ENCODE results near the gene PHF12. TPM values are rescaled to one million over a fixed set of nuclear protein-coding genes. Genes with fewer than 3 reads are reported as not detected.

Gene PHF12
- total RNA-seq, 6 donors from 2014 or later = 38.8 to 103 (median 62.7) TPM

DNA sequence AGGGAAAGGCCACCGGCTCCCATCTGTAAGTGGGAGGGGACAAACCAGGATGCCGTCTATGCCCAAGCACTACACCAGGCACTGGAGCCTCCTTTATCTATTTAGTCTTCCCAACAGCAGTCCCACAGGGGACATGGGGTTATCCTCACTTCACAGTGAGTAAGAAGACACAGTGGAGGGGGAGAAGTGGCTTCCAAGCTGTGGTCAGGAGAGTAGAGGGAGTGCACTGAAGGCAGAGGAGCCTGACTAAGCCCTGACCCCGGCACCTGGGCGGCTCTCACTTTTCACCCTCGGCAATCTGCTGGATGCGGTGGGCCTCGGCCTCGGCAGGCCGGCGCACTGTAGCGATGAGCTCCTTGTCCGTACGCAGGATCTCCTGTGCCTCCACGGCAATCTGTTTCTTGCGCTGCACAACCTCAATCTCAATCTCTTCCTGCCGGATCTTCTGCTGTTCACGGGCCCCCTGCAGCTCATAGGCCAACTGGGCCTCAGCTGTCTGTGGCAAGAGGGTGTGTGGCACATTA, 69.7 kb downstream of the PHF12 start:
- H3K27me3 ChIP-seq = no peaks in the 10 kb centered on the region
- no peak for ATAC-seq (ENCODE audit: low FRiP score in 2 of 2)
- 96 to 98% methylated on average over 15 to 17 of the region's 17 CpGs for WGBS, 2 donors

DNA sequence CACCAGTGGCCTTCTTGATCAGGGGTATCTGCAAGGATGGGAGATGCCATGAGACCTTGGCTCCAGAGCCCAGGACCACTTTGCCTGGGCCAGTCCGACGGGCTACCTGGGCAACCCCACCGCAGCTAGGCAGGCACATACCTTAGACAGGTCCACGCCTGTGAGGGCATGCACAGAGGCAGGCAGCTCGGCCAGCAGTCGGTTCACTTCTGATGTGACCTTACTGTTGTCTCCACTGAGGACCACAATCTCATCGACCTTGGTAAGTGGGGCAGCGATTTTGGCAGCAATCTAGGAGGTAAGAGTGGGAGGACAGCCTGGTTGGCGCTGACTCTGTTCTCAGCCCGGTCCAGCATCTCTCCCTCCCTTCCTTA, 70.8 kb downstream of the PHF12 start:
- ATAC-seq (ENCODE audit: low FRiP score in 2 of 2) = no peak
- Histone ChIP-seq H3K27ac (no peak overlapping the region), H3K27me3 (no peaks in the 10 kb centered on the region), H3K36me3 (peaks cover 35 to 78% (median 69%) of the 10 kb centered on the region in 4 donors), H3K4me1 (no peaks in the 10 kb centered on the region), H3K4me3 (no peak overlapping the region), H3K9me3 (no peaks in the 10 kb centered on the region)
- TF ChIP-seq POLR2A (IDR thresholded peaks at IDR 0.05) (no peak), EP300 (IDR thresholded peaks at IDR 0.05) (no peak), POLR2AphosphoS5 (IDR thresholded peaks at IDR 0.05) (no peak)
- TF ChIP-seq, protein P1, sequence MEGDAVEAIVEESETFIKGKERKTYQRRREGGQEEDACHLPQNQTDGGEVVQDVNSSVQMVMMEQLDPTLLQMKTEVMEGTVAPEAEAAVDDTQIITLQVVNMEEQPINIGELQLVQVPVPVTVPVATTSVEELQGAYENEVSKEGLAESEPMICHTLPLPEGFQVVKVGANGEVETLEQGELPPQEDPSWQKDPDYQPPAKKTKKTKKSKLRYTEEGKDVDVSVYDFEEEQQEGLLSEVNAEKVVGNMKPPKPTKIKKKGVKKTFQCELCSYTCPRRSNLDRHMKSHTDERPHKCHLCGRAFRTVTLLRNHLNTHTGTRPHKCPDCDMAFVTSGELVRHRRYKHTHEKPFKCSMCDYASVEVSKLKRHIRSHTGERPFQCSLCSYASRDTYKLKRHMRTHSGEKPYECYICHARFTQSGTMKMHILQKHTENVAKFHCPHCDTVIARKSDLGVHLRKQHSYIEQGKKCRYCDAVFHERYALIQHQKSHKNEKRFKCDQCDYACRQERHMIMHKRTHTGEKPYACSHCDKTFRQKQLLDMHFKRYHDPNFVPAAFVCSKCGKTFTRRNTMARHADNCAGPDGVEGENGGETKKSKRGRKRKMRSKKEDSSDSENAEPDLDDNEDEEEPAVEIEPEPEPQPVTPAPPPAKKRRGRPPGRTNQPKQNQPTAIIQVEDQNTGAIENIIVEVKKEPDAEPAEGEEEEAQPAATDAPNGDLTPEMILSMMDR (IDR thresholded peaks at IDR 0.05) = no peak
- 92 to 96% methylated on average over 8 to 10 of the region's 10 CpGs for WGBS, 2 donors
- peak in 1 of 2 donors; percentile 40 for DNase-seq

More for the DNA sequence above, 69.7 kb downstream of the PHF12 start:
- no peak overlapping the region for H3K4me3 ChIP-seq
- TF ChIP-seq POLR2AphosphoS5 (IDR thresholded peaks at IDR 0.05) = no peak
- TF ChIP-seq POLR2A (IDR thresholded peaks at IDR 0.05) = no peak
- TF ChIP-seq, protein P1 (IDR thresholded peaks at IDR 0.05) = no peak
- TF ChIP-seq EP300 (IDR thresholded peaks at IDR 0.05) = no peak
- peak in 1 of 2 donors; percentile 69 for DNase-seq
- no peaks in the 10 kb centered on the region for H3K9me3 ChIP-seq
- H3K36me3 ChIP-seq = peaks cover 39 to 89% (median 78%) of the 10 kb centered on the region in 4 donors
- H3K4me1 ChIP-seq = no peaks in the 10 kb centered on the region
- no peak overlapping the region for H3K27ac ChIP-seq

DNA sequence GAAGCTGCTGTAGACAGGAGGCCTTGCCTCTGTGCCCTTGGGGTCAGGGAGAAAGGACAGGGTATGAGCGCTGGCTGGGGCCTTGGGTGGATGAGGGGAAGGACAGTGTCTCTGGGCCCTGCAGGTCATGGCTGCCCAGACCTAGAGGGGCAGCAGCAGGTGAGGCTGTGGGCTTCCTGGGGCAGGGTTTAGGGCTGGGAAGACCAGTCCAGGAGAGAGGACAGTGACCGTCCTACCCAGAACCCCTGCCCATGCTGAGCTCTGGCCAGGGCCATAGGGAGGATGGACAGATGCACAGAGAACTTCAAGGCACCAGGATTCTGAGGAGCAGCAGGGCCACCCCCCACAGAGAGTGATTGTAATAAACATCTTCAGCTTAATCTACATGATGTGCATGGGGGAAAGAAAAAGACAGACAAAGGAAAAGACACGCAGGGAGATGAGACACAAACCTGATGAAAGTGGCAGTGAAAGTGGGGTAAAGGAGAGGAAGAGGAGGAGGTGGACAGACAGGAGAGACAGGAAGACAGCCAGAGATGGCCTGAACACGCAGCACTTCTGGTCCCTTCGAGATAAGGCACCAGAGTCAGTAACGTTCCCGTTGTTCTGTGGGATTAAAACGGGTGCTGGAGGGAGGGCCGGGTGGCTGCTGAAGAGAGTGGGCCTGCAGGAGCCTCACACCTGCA, 71.3 kb downstream of the PHF12 start:
- ATAC-seq (ENCODE audit: low FRiP score in 2 of 2) (no peak), DNase-seq (no peak)
- H3K9me3 ChIP-seq = no peaks in the 10 kb centered on the region
- 69 to 80% methylated on average over 8 to 9 of the region's 9 CpGs for WGBS, 2 donors
- TF ChIP-seq POLR2AphosphoS5 (IDR thresholded peaks at IDR 0.05) (no peak), POLR2A (IDR thresholded peaks at IDR 0.05) (no peak), EP300 (IDR thresholded peaks at IDR 0.05) (no peak)
- TF ChIP-seq, protein P1 (IDR thresholded peaks at IDR 0.05) = no peak
- H3K36me3 ChIP-seq = peaks cover 29 to 73% (median 63%) of the 10 kb centered on the region in 4 donors
- H3K4me1 ChIP-seq = no peaks in the 10 kb centered on the region
- no peak overlapping the region for H3K27ac ChIP-seq
- H3K4me3 ChIP-seq = no peak overlapping the region
- H3K27me3 ChIP-seq = no peaks in the 10 kb centered on the region

DNA sequence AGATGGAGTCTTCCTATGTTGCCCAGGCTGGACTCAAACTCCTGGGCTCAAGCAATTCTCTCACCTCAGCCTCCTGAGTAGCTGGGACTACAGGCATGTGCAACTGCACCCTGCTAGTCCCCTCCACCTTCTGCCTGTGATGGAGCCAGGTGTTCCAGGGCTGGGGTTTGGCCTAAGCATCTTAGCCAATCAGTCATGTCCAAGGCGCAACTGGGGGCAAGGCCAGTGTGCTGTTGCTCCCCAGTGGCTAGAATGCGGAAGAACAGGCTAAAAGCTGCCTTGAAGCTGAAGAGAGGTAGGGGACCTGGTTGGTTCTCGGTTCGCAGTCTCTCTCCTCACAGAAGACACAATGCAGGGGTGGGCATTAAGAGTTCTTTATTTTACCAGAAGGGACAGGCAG, 72.3 kb downstream of the PHF12 start:
- Histone ChIP-seq H3K36me3 (peaks cover 29 to 62% (median 53%) of the 10 kb centered on the region in 4 donors), H3K27ac (no peak overlapping the region), H3K4me1 (no peaks in the 10 kb centered on the region), H3K27me3 (no peaks in the 10 kb centered on the region), H3K9me3 (no peaks in the 10 kb centered on the region), H3K4me3 (no peak overlapping the region)
- 78 to 86% methylated on average over 4 of the region's 4 CpGs for WGBS, 2 donors
- no peak for ATAC-seq (ENCODE audit: low FRiP score in 2 of 2)
- TF ChIP-seq EP300 (IDR thresholded peaks at IDR 0.05) (no peak), POLR2A (IDR thresholded peaks at IDR 0.05) (no peak)
- TF ChIP-seq, protein P1 (IDR thresholded peaks at IDR 0.05) = peak in 1 of 6 experiments; percentile 31
- DNase-seq = no peak

Measured in upper lobe of left lung (tissue), 6 donors.